Keratinocyte (primary cell): ENCODE data around the gene ATM. TPM values are rescaled to one million over a fixed set of nuclear protein-coding genes. Genes with fewer than 3 reads are reported as not detected.

ENCODE experiments used
- DNase-seq: peaks from one replicate; pipeline ENCODE4 v3.0.0-alpha.2; 2011; ENCODE audit warnings: low read depth, missing footprints, low spot score
- FAIRE-seq: peaks from 2 replicates; lab custom pipeline; 2011; peaks lifted over from hg19 to GRCh38; lab: Jason Lieb, UNC
- H2AFZ ChIP-seq: 2 replicates; pipeline ENCODE4 v1.6.0; 2012; ENCODE audit warnings: low read length, control low read depth, inconsistent platforms; ENCODE audit not compliant: control insufficient read depth
- H3K27ac ChIP-seq: 2 replicates; pipeline ENCODE4 v1.5.1; 2011; ENCODE audit warnings: low read length; ENCODE audit not compliant: control insufficient read depth, insufficient read depth
- H3K27me3 ChIP-seq: 3 replicates; pipeline ENCODE4 v1.6.0; 2011; ENCODE audit warnings: low read length; ENCODE audit not compliant: control insufficient read depth, insufficient read depth; ENCODE audit errors: extremely low read depth
- H3K36me3 ChIP-seq, 2 experiments: 2 replicates in 1 of 2; 3 replicates in 1 of 2; pipeline ENCODE4 v1.5.1; 2011; ENCODE audit warnings: low read length in 2 of 2, mild to moderate bottlenecking in 1 of 2; ENCODE audit not compliant: control insufficient read depth in 2 of 2, insufficient read depth in 2 of 2; ENCODE audit errors: extremely low read depth in 1 of 2
- H3K4me1 ChIP-seq: 3 replicates; pipeline ENCODE4 v1.5.1; 2011; ENCODE audit warnings: low read length; ENCODE audit not compliant: control insufficient read depth, insufficient read depth; ENCODE audit errors: extremely low read depth
- H3K4me2 ChIP-seq: 3 replicates; pipeline ENCODE4 v1.6.0; 2011; ENCODE audit warnings: low read depth, low read length; ENCODE audit not compliant: control insufficient read depth, insufficient read depth; ENCODE audit errors: extremely low read depth
- H3K4me3 ChIP-seq, 3 experiments: fragments of 200-600 bp in 1 of 3; sonication (generic) in 1 of 3; 2 replicates in 2 of 3; 3 replicates in 1 of 3; pipeline ENCODE4 v1.5.1; 2011 to 2016; ENCODE audit warnings: low read length in 3 of 3, mild to moderate bottlenecking in 3 of 3, control low read depth in 2 of 3, inconsistent platforms in 1 of 3, low read depth in 1 of 3, mixed read lengths in 1 of 3, mixed run types in 1 of 3, moderate library complexity in 1 of 3; ENCODE audit not compliant: control insufficient read depth in 2 of 3, insufficient read depth in 2 of 3; ENCODE audit errors: extremely low read depth in 1 of 3
- H3K79me2 ChIP-seq: 2 replicates; pipeline ENCODE4 v1.6.0; 2012; ENCODE audit warnings: low read length; ENCODE audit not compliant: control insufficient read depth, insufficient read depth
- H3K9ac ChIP-seq: 3 replicates; pipeline ENCODE4 v1.6.0; 2011; ENCODE audit warnings: low read length; ENCODE audit not compliant: control insufficient read depth, insufficient read depth; ENCODE audit errors: extremely low read depth
- H3K9me1 ChIP-seq: 3 replicates; pipeline ENCODE4 v1.6.0; 2011; ENCODE audit warnings: low read length; ENCODE audit not compliant: control insufficient read depth, insufficient read depth; ENCODE audit errors: extremely low read depth
- H3K9me3 ChIP-seq: 2 replicates; pipeline ENCODE4 v1.5.1; 2012; ENCODE audit warnings: low read depth, low read length; ENCODE audit not compliant: control insufficient read depth
- H4K20me1 ChIP-seq: 3 replicates; pipeline ENCODE4 v1.6.0; 2011; ENCODE audit warnings: low read length; ENCODE audit not compliant: control insufficient read depth, insufficient read depth; ENCODE audit errors: extremely low read depth
- CTCF ChIP-seq, 3 experiments: IDR thresholded peaks in 1 of 3; conservative IDR thresholded peaks in 1 of 3; optimal IDR thresholded peaks in 1 of 3; 2 replicates in 2 of 3; 3 replicates in 1 of 3; pipeline versions ENCODE3 to v1.5.1; 2011; ENCODE audit warnings: low read length in 3 of 3, mild to moderate bottlenecking in 3 of 3, moderate library complexity in 2 of 3, control low read depth in 1 of 3, inconsistent platforms in 1 of 3; ENCODE audit not compliant: insufficient read depth in 2 of 3; ENCODE audit errors: extremely low read depth in 1 of 3
- EZH2 ChIP-seq: IDR thresholded peaks from one replicate; pipeline ENCODE4 v1.6.1; 2012; ENCODE audit warnings: inconsistent platforms, mild to moderate bottlenecking, low read length, moderate library complexity
- dilution Hi-C: fragments of 300-500 bp; cut with MboI; formaldehyde crosslinking; loops from one replicate; pipeline ENCODE4 v1.7.0; 2020; ENCODE audit warnings: low sequenced_read_pairs; ENCODE audit not compliant: extremely low pct_ligation_motif_present
- polyA plus RNA-seq, 5 experiments: library from polyadenylated mRNA; depleted of rRNA in 3 of 5; stranded (reverse) in 3 of 5; stranded (forward) in 1 of 5; unstranded in 1 of 5; fragments of >200 nt; gene quantifications; 1 replicate in 1 of 5; 2 replicates in 3 of 5; 3 replicates in 1 of 5; pipeline versions ENCODE4 v1.2.1 to v1.2.3, GENCODE V29; 2011 to 2012; ENCODE audit warnings: missing spikeins in 2 of 5, low read depth in 1 of 5, low replicate concordance in 1 of 5

Gene ATM
- polyA plus RNA-seq, 1 donor (not counting 4 experiments of a cell fraction or from before 2014, with no cell fraction given): 28.5 TPM

- TF ChIP-seq EZH2 (no peak), CTCF (optimal IDR thresholded peaks at IDR 0.05 in 1 of 3, IDR thresholded peaks at IDR 0.05 in 1 of 3, conservative IDR thresholded peaks at IDR 0.05 in 1 of 3; ENCODE audit: extremely low read depth in 1 of 3, insufficient read depth in 2 of 3, low read length in 3 of 3) (no peak)
- Histone ChIP-seq H3K36me3 (peaks cover 6 to 8% of the 10 kb centered on the region in 2 experiments), H3K27ac (no peak overlapping the region), H3K9me3 (no peaks in the 10 kb centered on the region), H3K9ac (no peak overlapping the region), H3K27me3 (no peaks in the 10 kb centered on the region), H3K4me1 (no peaks in the 10 kb centered on the region), H3K79me2 (no peaks in the 10 kb centered on the region), H2AFZ (no peak overlapping the region), H4K20me1 (no peaks in the 10 kb centered on the region), H3K4me2 (no peak overlapping the region), H3K4me3 (no peak overlapping the region), H3K9me1 (no peaks in the 10 kb centered on the region)
- dilution Hi-C loops: no loop called here
- FAIRE-seq (no peak), DNase-seq (no peak)
Observed at GRCh38 chr11:108351468-108351867, 128.6 kb downstream of the ATM start.

- FAIRE-seq (no peak), DNase-seq (no peak)
- Histone ChIP-seq H3K9ac (no peak overlapping the region), H3K4me1 (no peaks in the 10 kb centered on the region), H3K27me3 (no peaks in the 10 kb centered on the region), H4K20me1 (no peaks in the 10 kb centered on the region), H2AFZ (no peak overlapping the region), H3K4me3 (no peak overlapping the region), H3K9me3 (no peaks in the 10 kb centered on the region), H3K9me1 (no peaks in the 10 kb centered on the region), H3K79me2 (no peaks in the 10 kb centered on the region), H3K36me3 (peaks cover 1 to 6% of the 10 kb centered on the region in 2 experiments), H3K27ac (no peak overlapping the region), H3K4me2 (no peak overlapping the region)
- dilution Hi-C loops: no loop called here
- TF ChIP-seq CTCF (optimal IDR thresholded peaks at IDR 0.05 in 1 of 3, IDR thresholded peaks at IDR 0.05 in 1 of 3, conservative IDR thresholded peaks at IDR 0.05 in 1 of 3; ENCODE audit: extremely low read depth in 1 of 3, insufficient read depth in 2 of 3, low read length in 3 of 3): no peak
- no peak for TF ChIP-seq EZH2
Observed at GRCh38 chr11:108364159-108364558, 141.3 kb downstream of the ATM start.
